Stimulated activated CD8-positive, alpha-beta memory T cell treated with anti-CD3 and anti-CD28 coated beads, Interleukin-15, amount 100 ng/mL, for 24 hours (primary cell): Measurements from ENCODE around the gene DLX4.

Source experiments
- DNase-seq: peaks from one replicate; pipeline ENCODE4 v3.0.0-alpha.2; 2020; ENCODE audit warnings: low read depth

Gene DLX4

GRCh38 chr17:49946964-49947584 is 21.9 kb upstream of the DLX4 start:
- no peak for DNase-seq

- DNase-seq, result no peak
Measured at GRCh38 chr17:49949634-49950033, 19.4 kb upstream of the DLX4 start.

- no peak for DNase-seq
Measured at GRCh38 chr17:49951362-49952082, 17.5 kb upstream of the DLX4 start.

DNA sequence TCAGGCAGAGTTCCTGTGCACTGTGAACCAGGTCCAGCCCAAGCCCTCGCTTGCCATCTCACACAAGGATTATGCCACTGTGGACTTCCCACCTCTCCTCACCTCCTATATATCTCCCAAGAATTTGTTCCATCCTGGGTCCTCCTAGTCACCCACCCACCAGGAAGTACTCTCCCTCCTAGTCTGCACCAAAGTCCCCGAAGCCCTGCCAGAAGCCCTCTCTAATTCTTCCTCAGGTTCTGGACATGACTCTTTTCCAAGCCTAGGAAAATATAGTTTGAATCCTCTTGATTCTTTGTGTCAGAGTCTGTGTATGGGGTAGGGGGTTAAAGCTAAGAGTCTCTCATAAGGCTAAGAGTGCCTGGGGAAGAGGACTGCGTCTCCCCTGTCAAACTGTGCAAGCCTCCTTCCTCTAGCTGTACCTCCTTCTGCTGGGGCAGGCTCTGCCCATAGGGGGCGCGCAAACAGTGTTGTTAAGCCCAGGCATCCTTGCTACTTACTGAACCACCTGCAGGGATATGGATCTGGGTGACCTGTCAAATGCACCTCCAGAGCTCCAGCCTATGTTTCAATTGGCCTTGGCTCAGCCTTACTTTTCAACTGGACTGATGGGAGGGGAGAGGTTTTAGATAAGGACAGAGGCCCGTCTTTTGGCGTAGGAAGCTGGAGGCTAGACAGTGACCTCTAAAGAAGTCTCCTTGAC is 16.6 kb upstream of the DLX4 start:
- DNase-seq, result peak; percentile 63

- no peak for DNase-seq
Measured at GRCh38 chr17:49952912-49953497, 16.0 kb upstream of the DLX4 start.

- DNase-seq, result no peak
Measured at GRCh38 chr17:49955157-49955556, 13.8 kb upstream of the DLX4 start.

- no peak for DNase-seq
Measured at GRCh38 chr17:49956780-49957179, 12.2 kb upstream of the DLX4 start.

DNA sequence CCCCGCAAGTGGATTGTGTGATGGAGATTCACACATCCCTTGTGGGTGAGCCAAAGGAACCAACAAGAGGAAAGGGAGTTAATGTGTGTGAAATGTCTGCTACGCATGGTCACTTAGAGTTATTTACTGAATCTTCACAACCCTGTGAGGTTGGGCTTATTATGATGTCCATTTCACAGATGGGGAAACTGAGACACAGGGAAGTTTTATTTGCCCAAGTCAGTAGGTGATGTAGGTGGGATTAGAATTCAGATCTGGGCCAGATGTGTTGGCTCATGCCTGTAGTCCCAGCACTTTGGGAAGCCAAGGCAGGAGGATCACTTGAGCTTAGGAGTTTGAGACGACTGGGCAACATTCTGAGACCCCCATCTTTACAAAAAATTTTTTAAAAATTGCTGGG is 11.6 kb upstream of the DLX4 start:
- DNase-seq, result no peak

- DNase-seq, result no peak
Measured at GRCh38 chr17:49958723-49959122, 10.3 kb upstream of the DLX4 start.

- no peak for DNase-seq
Measured at GRCh38 chr17:49959183-49959935, 9.6 kb upstream of the DLX4 start.

DNA sequence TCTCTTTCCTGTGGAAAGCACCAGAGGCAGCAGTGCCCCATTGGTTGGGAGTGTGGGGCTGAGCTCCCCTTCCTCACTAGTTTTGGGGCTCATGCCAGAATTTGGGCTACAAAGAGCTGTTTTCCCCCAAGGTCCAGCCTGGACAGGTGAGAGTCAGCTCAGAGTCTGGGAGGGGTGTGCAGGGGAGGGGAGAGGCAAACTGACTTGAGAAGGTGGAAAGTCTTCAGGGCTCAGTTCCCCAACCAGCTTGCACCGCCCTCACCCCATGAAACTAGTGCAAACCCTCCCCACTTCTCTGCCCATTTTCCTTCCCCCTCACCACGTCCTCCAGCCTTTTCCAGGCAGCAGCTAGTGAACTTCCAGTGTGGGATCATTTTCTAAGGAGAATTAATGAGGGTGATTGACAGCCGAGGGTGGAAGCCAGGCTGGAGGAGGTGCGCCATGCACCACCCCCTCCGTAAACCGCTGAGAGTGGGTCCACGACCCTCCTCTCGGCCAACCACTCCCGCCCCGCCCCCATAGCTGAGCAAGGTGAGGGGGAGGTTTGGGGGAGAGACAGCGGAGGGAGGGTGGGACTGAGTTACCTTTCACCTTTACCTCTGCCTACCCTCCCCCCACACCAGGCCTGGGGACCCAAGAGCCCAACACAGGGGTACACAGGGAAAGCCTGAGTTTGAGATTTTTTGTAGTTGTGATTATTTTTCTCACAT is 6.2 kb upstream of the DLX4 start:
- DNase-seq, result no peak

DNA sequence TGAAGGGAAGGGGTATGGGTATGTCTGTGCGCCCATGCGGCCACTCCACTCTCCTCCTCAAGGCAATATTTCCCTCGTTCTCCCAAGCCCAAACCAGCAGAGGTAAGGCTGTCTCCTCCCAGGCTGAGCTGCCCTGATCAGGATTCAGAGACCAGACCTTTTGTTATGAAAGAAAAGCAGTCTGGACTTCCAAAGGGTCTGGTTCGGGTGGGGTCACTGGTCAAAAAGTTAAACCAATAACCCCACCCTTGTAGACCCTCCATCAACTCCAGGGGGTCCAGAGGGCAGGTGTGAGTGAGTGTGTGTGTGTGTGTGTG is 5.7 kb upstream of the DLX4 start:
- no peak for DNase-seq

GRCh38 chr17:49963626-49964302 is 5.2 kb upstream of the DLX4 start:
- no peak for DNase-seq

DNA sequence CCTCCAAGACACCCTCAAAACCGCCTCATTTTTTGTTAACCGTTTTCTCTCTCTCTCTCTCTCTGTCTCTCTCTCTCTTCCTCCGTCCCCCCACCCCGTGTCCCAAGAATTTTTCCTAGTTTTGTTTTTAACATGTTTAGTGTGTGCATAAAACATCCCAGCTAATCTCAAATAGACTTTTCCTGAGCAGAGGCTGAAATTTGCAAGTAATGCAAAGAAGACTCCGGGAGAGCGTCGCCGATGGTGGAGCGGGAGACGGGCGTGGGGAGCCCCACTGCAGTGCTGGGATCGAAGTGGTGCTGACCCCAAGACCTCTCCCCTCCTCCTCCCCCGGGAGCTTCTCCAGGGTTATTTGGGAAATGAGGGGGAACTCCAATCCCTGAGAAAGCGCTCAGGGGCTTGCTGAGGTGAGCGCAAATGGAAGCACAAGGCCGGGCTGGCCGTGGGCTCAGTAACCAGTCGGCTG is 4.7 kb upstream of the DLX4 start:
- no peak for DNase-seq

- no peak for DNase-seq
Measured at GRCh38 chr17:49964769-49965523, 4.0 kb upstream of the DLX4 start.

DNA sequence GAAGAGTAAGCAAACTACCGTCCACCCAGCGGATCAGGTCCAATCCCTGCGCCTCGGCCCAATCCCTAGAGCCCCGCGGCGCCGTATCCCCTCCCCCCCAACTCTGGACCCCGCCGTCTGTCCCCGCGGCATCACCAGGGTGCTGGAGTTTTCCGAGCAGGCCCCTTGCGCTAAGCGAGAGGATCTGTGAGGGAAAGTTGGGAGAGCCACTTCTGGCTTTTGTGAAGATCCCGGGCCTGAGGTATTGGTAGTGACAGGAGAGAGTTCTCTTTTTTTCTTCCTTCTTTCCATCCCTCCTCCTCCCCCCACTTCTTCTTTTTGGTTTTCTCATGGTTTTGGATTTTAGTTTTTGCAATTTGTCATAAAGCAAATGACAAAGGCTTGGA is 3.5 kb upstream of the DLX4 start:
- no peak for DNase-seq

DNA sequence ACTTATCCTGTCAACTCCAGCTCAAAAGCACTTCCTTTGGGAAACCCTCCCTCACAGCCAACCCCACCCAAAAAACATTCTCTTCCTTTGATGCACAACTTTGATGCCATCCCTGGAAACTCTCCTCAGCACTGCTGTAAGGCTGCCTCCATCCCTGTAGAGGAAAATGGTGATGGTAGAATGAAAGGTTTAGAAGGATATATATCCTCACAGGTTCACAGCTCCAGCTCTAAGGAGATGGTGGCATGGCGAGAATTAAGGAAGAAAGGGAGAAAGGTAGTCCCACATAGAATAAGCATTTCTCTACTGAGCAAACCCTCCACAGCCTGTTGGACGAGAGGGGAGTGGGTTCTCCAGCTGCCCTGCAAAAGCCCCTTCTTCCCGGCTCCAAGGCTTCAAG is 2.2 kb upstream of the DLX4 start:
- DNase-seq, result no peak

GRCh38 chr17:49967205-49967604 is 1.8 kb upstream of the DLX4 start:
- DNase-seq, result no peak

- no peak for DNase-seq
Measured at GRCh38 chr17:49967621-49968404, 1.2 kb upstream of the DLX4 start.
